ENCODE data around the gene ATP7B. TPM values are rescaled to one million over a fixed set of nuclear protein-coding genes. Genes with fewer than 3 reads are reported as not detected.

ATP7B gene
- total RNA-seq, 4 donors from 2014 or later: 4.6 to 12.1 (median 9.4) TPM

- TF ChIP-seq CTCF (IDR thresholded peaks at IDR 0.05; ENCODE audit: low read depth): no peak
These were observed 104.1 kb downstream of the ATP7B start for GRCh38 chr13:51907040-51907732.

- no peak for TF ChIP-seq CTCF (IDR thresholded peaks at IDR 0.05; ENCODE audit: low read depth)
These were observed 104.7 kb downstream of the ATP7B start for GRCh38 chr13:51906581-51906980.

- no peak for TF ChIP-seq CTCF (IDR thresholded peaks at IDR 0.05; ENCODE audit: low read depth)
These were observed 105.5 kb downstream of the ATP7B start for GRCh38 chr13:51905787-51906186.

GRCh38 chr13:51902776-51903175, 108.5 kb downstream of the ATP7B start:
- TF ChIP-seq CTCF (IDR thresholded peaks at IDR 0.05; ENCODE audit: low read depth): no peak

- TF ChIP-seq CTCF (IDR thresholded peaks at IDR 0.05; ENCODE audit: low read depth): no peak
These were observed 110.8 kb downstream of the ATP7B start for GRCh38 chr13:51900471-51900870.

GRCh38 chr13:51895906-51896888, 115.1 kb downstream of the ATP7B start:
- no peak for TF ChIP-seq CTCF (IDR thresholded peaks at IDR 0.05; ENCODE audit: low read depth)

GRCh38 chr13:51894239-51894638, 117.0 kb downstream of the ATP7B start:
- TF ChIP-seq CTCF (IDR thresholded peaks at IDR 0.05; ENCODE audit: low read depth): no peak
